ENCODE data around the gene ASCC3.
A peak's percentile ranks its signal among the peaks of the same experiment; 100 is the strongest.

The ASCC3 gene

DNA sequence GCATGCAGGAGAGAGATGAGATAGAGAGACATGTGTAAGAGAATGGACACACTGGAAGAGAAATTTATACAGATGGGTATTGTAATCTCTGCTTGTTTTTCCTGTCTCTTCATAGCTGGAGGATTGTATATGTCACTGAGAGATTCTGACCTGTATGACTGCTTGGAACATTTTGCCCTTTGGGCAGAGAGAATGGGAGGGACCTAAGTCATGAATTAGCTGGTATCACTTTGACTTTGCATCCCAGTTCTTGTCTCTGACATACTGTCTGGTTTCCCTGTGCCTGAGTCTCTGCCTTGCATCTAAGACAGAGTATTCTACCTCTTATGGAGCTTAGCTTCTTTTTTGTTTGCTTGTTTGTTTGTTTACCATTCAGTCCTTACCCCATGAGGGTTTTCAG lies 37.0 kb upstream of the ASCC3 start:
- DNase-seq (ENCODE audit: low read depth) = no peak
- no peak overlapping the region for H3K4me3 ChIP-seq (ENCODE audit: low read length)
- TF ChIP-seq, protein P1, sequence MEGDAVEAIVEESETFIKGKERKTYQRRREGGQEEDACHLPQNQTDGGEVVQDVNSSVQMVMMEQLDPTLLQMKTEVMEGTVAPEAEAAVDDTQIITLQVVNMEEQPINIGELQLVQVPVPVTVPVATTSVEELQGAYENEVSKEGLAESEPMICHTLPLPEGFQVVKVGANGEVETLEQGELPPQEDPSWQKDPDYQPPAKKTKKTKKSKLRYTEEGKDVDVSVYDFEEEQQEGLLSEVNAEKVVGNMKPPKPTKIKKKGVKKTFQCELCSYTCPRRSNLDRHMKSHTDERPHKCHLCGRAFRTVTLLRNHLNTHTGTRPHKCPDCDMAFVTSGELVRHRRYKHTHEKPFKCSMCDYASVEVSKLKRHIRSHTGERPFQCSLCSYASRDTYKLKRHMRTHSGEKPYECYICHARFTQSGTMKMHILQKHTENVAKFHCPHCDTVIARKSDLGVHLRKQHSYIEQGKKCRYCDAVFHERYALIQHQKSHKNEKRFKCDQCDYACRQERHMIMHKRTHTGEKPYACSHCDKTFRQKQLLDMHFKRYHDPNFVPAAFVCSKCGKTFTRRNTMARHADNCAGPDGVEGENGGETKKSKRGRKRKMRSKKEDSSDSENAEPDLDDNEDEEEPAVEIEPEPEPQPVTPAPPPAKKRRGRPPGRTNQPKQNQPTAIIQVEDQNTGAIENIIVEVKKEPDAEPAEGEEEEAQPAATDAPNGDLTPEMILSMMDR (conservative IDR thresholded peaks at IDR 0.05; ENCODE audit: low read depth, low read length) = no peak

DNA sequence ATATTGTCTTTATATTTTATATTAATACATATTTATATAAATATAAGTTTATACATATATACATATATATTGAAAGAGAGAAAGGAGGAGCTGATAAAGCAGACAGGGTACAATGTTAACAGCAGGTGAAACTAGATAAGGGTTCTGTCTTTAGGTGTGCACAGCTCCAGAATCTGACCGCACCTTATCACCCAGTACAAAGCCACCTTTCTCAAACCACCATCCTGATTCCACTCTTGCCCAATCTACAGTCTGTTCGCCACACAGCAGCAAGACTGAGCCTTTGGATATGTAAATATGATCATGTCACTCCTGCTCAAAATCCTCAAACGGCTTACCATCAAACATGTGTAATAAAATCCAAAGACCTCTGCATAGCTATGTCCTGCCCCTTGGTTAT lies 34.7 kb upstream of the ASCC3 start:
- H3K4me3 ChIP-seq (ENCODE audit: low read length) = no peak overlapping the region
- no peak for DNase-seq (ENCODE audit: low read depth)
- TF ChIP-seq, protein P1 (conservative IDR thresholded peaks at IDR 0.05; ENCODE audit: low read depth, low read length) = no peak

DNA sequence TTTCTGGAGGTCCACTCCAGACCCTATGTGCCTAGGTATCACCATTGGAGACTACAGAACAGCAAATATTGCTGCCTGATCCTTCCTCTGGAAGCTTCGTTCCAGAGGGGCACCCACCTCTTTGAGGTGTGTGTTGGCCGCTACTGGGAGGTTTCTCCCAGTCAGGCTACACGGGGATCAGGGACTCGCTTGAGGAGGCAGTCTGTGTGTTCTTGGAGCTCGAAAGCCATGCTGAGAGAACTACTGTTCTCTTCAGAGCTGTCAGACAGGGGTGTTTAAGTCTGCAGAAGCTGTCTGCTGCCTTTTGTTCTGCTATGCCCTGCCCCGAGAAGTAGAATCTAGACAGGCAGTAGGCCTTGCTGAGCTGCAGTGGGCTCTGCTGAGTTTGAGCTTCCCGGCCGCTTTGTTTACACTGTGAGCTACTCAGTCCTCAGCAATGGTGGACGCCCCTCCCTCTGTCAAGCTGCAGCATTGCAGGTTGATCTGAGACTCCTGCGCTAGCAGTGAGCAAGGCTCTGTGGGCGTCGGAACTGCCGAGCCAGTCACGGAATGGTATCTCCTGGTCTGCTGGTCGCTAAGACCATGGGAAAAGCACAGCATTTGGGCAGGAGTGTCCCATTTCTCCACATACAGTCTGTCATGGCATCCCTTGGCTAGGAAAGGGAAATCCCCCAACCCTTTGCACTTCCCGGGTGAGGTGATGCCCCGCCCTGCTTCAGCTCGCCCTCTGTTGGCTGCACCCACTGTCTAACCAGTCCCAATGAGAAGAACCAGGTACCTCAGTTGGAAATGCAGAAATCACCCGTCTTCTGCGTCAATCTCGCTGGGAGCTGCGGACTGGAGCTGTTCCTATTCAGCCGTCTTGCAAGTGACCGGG lies 32.5 kb upstream of the ASCC3 start:
- TF ChIP-seq, protein P1 (conservative IDR thresholded peaks at IDR 0.05; ENCODE audit: low read depth, low read length) = no peak
- H3K4me3 ChIP-seq (ENCODE audit: low read length) = no peak overlapping the region
- DNase-seq (ENCODE audit: low read depth) = no peak

DNA sequence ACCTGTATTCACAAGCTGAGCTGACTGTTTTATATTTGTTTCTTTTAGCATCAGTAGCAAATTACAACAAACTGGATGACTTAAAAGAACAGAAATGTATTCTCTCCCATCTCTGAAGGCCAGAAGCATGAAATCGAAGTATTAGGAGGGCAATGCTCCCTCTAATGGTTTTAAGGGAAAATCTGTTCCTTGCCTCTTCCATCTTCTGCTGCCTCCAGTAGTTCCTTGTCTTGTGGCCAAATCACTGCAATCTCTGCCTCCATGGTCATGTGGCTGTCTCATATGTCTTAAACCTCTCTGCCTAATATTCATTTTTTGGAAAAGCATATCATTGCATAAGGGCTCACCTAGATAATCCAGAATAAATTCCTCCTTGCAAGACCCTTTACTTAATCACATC lies 25.2 kb upstream of the ASCC3 start:
- no peak for DNase-seq (ENCODE audit: low read depth)
- H3K4me3 ChIP-seq (ENCODE audit: low read length) = no peak overlapping the region
- TF ChIP-seq, protein P1 (conservative IDR thresholded peaks at IDR 0.05; ENCODE audit: low read depth, low read length) = peak; percentile 10

DNA sequence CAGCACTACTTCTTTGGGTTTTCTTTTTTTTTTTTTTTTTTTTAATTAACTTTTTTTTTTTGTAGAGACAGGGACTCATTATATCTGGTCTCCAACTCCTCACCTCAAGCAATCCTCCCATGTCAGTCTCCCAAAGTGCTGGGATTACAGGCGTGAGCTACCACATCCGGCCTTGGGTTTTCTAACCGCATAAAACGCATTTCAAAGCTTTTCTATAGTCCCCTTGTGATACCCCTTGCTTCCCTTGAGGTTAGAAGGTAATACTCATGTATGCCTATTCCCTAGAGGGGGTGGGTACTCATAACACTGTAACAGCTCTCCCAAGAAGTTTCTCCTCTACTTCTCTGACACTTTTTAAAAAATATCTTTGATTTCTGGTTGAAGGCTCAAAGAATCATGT lies 23.9 kb upstream of the ASCC3 start:
- no peak for DNase-seq (ENCODE audit: low read depth)
- TF ChIP-seq, protein P1 (conservative IDR thresholded peaks at IDR 0.05; ENCODE audit: low read depth, low read length) = no peak
- H3K4me3 ChIP-seq (ENCODE audit: low read length) = no peak overlapping the region

DNA sequence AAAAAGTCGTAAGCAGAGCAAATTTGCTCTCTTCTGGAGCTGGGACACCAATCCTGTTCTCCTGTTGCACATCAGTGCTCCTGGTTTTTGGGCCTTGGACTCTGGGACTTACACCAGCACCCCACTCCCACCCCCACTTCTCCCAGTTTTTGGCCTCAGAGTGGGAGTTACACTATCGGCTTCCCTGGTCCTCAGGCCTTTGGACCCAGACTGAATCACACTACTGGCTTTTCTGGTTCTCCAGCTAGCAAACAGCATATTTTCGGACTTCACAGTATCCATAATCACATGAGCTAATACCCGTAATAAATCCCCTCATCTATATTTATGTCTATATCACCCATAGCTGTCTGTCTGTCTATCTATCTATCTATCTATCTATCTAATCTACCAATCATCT lies 23.2 kb upstream of the ASCC3 start:
- TF ChIP-seq, protein P1 (conservative IDR thresholded peaks at IDR 0.05; ENCODE audit: low read depth, low read length) = no peak
- DNase-seq (ENCODE audit: low read depth) = no peak
- no peak overlapping the region for H3K4me3 ChIP-seq (ENCODE audit: low read length)

DNA sequence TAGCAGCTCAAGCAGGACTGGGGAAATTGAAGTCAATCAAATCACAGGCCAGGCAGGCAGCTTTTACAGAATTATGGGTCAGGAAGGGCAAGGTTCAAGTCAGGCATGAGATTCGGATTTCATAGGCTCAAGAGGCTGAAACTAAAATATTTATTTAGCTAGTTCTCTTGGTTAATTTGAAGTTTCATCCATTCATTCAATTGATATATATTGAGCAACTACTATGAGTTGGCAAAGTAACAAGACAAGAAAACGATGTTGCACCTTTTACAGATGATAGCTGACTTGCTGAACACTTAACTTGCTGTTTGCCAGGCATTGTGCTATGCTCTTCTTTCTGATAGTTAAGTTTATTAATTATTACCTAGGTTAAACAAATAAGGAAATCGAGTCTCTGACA lies 20.5 kb upstream of the ASCC3 start:
- TF ChIP-seq, protein P1 (conservative IDR thresholded peaks at IDR 0.05; ENCODE audit: low read depth, low read length) = no peak
- no peak for DNase-seq (ENCODE audit: low read depth)
- H3K4me3 ChIP-seq (ENCODE audit: low read length) = no peak overlapping the region
